ENCODE results near the gene IGFBPL1. TPM values are rescaled to one million over a fixed set of nuclear protein-coding genes. Genes with fewer than 3 reads are reported as not detected.

Gene IGFBPL1
- total and polyA plus RNA-seq, 2 of the 13 experiments (the other 11 are each of a cell fraction or from before 2014, with no cell fraction given): 0.24 TPM; not detected in 1

- TF ChIP-seq ZNF513 (CRISPR knock-in tag; conservative IDR thresholded peaks at IDR 0.05): no peak
- TF ChIP-seq ZUFSP (CRISPR knock-in tag; IDR thresholded peaks at IDR 0.05; ENCODE audit: borderline replicate concordance): no peak
- TF ChIP-seq MTERF4 (CRISPR knock-in tag; IDR thresholded peaks at IDR 0.05): no peak
- no peak for TF ChIP-seq KAT8 (CRISPR knock-in tag; IDR thresholded peaks at IDR 0.05)
- no peak for TF ChIP-seq FOXO1 (CRISPR knock-in tag; IDR thresholded peaks at IDR 0.05)
- no peak for TF ChIP-seq RFX1 (IDR thresholded peaks at IDR 0.05)
- no peak for TF ChIP-seq BRD4 (CRISPR knock-in tag; IDR thresholded peaks at IDR 0.05)
- no peak for TF ChIP-seq ZNF547 (CRISPR knock-in tag; IDR thresholded peaks at IDR 0.05)
- no peak for TF ChIP-seq NFE2L2 (IDR thresholded peaks at IDR 0.05; ENCODE audit: low read length)
- no peak; the same call in 1 of the 2 replicates for TF ChIP-seq HIC2 (CRISPR knock-in tag; IDR thresholded peaks at IDR 0.05; ENCODE audit: low read depth)
- no peak for TF ChIP-seq SYNCRIP (IDR thresholded peaks at IDR 0.05; ENCODE audit: insufficient read depth, low read depth, low read length)
- no peak for TF ChIP-seq ZNF878 (CRISPR knock-in tag; IDR thresholded peaks at IDR 0.05)
- no peak for TF ChIP-seq KDM2A (CRISPR knock-in tag; IDR thresholded peaks at IDR 0.05; ENCODE audit: borderline replicate concordance, low read depth)
- peak; percentile 52 for TF ChIP-seq HDAC1 (CRISPR knock-in tag; IDR thresholded peaks at IDR 0.05)
- TF ChIP-seq TP53 (CRISPR knock-in tag; conservative IDR thresholded peaks at IDR 0.05): no peak
- TF ChIP-seq MLX (CRISPR knock-in tag; IDR thresholded peaks at IDR 0.05): no peak
- TF ChIP-seq NCOA1 (CRISPR knock-in tag; IDR thresholded peaks at IDR 0.05): no peak
- no peak for TF ChIP-seq ZNF549 (CRISPR knock-in tag; IDR thresholded peaks at IDR 0.05)
- TF ChIP-seq CBX2 (IDR thresholded peaks at IDR 0.05; ENCODE audit: low read depth, low read length): no peak
- TF ChIP-seq CBX2 (CRISPR knock-in tag; IDR thresholded peaks at IDR 0.05; ENCODE audit: low read depth): no peak
- TF ChIP-seq ZMAT3 (CRISPR knock-in tag; conservative IDR thresholded peaks at IDR 0.05): no peak
- no peak for TF ChIP-seq HCFC1 (IDR thresholded peaks at IDR 0.05; ENCODE audit: low read depth, low read length)
- TF ChIP-seq ZSCAN20 (CRISPR knock-in tag; IDR thresholded peaks at IDR 0.05; ENCODE audit: borderline replicate concordance): no peak
- TF ChIP-seq ATAD3A (CRISPR knock-in tag; IDR thresholded peaks at IDR 0.05): no peak
- TF ChIP-seq STAG1 (CRISPR knock-in tag; IDR thresholded peaks at IDR 0.05): no peak
- peak; percentile 39; the same call in 1 of the 2 replicates for TF ChIP-seq RCOR2 (CRISPR knock-in tag; IDR thresholded peaks at IDR 0.05)
- no peak for TF ChIP-seq TCF7L2 (IDR thresholded peaks at IDR 0.05; ENCODE audit: low read depth, low read length)
These were observed 65.0 kb downstream of the IGFBPL1 start (continued) for GRCh38 chr9:38359297-38359653.

Data from HepG2 (cell line).